Adrenal gland (tissue), 5 donors: ENCODE data around the gene ZNF74.

ENCODE experiments used
- POLR2A ChIP-seq, 2 donors: fragments of 450-650 bp; IDR thresholded peaks; one replicate each; pipeline ENCODE4 v1.6.1; 2017; ENCODE audit warnings: antibody characterized with exemption in 2 of 2, mild to moderate bottlenecking in 2 of 2, moderate library complexity in 1 of 2
- TF ChIP-seq, protein P1 (sequence below), 6 experiments: fragments of 450-650 bp in 4 of 6; fragments of 200-600 bp in 2 of 6; sonication (generic) in 1 of 6; IDR thresholded peaks; 1 replicate in 5 of 6; 2 replicates in 1 of 6; pipeline versions ENCODE4 v1.5.1 to v1.8.0; 2016 to 2021; ENCODE audit warnings: antibody characterized with exemption in 6 of 6, mild to moderate bottlenecking in 2 of 6, moderate library complexity in 1 of 6
- donor health status: DM: no; HTN: no; CAD: no.

DNA sequence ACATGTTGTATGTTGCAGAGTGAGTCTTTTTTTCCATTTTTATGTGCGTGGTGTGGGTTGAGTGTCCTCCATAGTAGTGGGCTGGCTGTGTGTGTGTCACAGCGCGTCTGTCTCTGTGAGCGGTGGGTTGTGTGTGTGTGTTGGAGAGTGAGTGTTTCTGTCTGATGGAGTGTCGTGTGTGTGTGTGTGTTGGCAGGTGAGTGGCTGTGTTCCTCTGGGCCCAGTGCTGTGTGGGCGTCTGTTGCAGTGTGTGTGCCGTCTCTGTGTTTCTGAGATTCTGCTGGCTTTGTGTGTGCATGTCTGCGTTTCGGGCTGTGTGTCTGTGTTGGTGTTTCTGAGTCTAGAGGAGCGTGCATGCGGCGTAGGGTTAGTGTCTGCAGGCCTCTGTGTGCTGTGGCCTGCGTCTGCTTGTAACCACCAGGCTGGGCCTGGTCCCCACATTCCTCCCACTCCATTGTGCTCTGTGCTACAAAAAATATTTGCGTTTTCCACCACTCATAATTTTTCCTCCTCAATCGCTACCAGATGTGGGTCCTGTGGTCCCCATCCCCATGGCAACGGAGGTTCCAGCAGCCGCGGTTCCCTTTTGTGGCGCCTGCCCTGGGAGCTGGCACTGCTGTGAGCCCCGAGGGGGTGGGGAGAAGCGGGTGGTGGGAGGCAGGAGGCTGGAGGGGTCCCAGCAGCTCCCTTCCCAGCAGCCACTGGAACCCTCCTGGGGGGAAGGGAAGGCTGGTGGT, 28.5 kb downstream of the ZNF74 start:
- TF ChIP-seq, protein P1, sequence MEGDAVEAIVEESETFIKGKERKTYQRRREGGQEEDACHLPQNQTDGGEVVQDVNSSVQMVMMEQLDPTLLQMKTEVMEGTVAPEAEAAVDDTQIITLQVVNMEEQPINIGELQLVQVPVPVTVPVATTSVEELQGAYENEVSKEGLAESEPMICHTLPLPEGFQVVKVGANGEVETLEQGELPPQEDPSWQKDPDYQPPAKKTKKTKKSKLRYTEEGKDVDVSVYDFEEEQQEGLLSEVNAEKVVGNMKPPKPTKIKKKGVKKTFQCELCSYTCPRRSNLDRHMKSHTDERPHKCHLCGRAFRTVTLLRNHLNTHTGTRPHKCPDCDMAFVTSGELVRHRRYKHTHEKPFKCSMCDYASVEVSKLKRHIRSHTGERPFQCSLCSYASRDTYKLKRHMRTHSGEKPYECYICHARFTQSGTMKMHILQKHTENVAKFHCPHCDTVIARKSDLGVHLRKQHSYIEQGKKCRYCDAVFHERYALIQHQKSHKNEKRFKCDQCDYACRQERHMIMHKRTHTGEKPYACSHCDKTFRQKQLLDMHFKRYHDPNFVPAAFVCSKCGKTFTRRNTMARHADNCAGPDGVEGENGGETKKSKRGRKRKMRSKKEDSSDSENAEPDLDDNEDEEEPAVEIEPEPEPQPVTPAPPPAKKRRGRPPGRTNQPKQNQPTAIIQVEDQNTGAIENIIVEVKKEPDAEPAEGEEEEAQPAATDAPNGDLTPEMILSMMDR (IDR thresholded peaks at IDR 0.05), result no peak
- TF ChIP-seq POLR2A (IDR thresholded peaks at IDR 0.05), result no peak
